SK-N-SH (cell line): ENCODE data around the gene ARHGEF10L. TPM values are rescaled to one million over a fixed set of nuclear protein-coding genes. Genes with fewer than 3 reads are reported as not detected.

ENCODE experiments used
- CTCF ChIA-PET: fragments of 300-600, 350-600 bp; formaldehyde crosslinking; extraction: SDS; loops from one replicate; lab custom pipeline; 2021; lab: Yijun Ruan, JAX
- POLR2A ChIA-PET: fragments of 350-600 bp; sonication (Branson Sonifier 250); formaldehyde crosslinking; extraction: SDS; loops from one replicate; lab custom pipeline; 2020; ENCODE audit warnings: antibody characterized with exemption, inconsistent platforms; lab: Yijun Ruan, JAX
- DNase-seq: peaks from one replicate; pipeline ENCODE4 v3.0.0; 2012
- H2AFZ ChIP-seq: fragments of 200-600 bp; sonication (generic); 2 replicates; pipeline ENCODE4 v1.8.1; 2016; ENCODE audit warnings: antibody characterized with exemption, mild to moderate bottlenecking, low read depth
- H3F3A ChIP-seq: fragments of 200-600 bp; sonication (generic); replicated peaks from 2 replicates; pipeline ENCODE3; 2016; ENCODE audit warnings: antibody characterized with exemption, mild to moderate bottlenecking; ENCODE audit not compliant: insufficient read depth
- H3K27ac ChIP-seq, 2 experiments: fragments of 200-500 bp in 1 of 2; fragments of 200-600 bp in 1 of 2; sonication (Bioruptor generic) in 1 of 2; sonication (generic), shearing (Covaris generic) in 1 of 2; 2 replicates each; pipeline versions ENCODE4 v1.5.1 to v1.6.1; 2014 to 2016; ENCODE audit warnings: low read depth in 2 of 2, inconsistent platforms in 1 of 2, low read length in 1 of 2, mild to moderate bottlenecking in 1 of 2, mixed read lengths in 1 of 2
- H3K27me3 ChIP-seq: fragments of 200-600 bp; sonication (generic), shearing (Covaris generic); 2 replicates; pipeline ENCODE4 v1.6.1; 2016; ENCODE audit warnings: mixed run types; ENCODE audit not compliant: insufficient read depth
- H3K36me3 ChIP-seq, 2 experiments: fragments of 200-500 bp in 1 of 2; fragments of 200-600 bp in 1 of 2; sonication (Bioruptor generic) in 1 of 2; sonication (generic) in 1 of 2; replicated peaks in 1 of 2; 2 replicates each; pipeline versions ENCODE3 to v1.5.1; 2014 to 2016; ENCODE audit warnings: low read length in 1 of 2, mild to moderate bottlenecking in 1 of 2; ENCODE audit not compliant: insufficient read depth in 2 of 2, control insufficient read depth in 1 of 2
- H3K4me1 ChIP-seq, 2 experiments: fragments of 200-500 bp in 1 of 2; fragments of 200-600 bp in 1 of 2; sonication (Bioruptor generic) in 1 of 2; sonication (generic), shearing (Covaris generic) in 1 of 2; 2 replicates each; pipeline versions ENCODE4 v1.5.1 to v1.6.1; 2014 to 2016; ENCODE audit warnings: low read depth in 1 of 2, low read length in 1 of 2, mixed run types in 1 of 2; ENCODE audit not compliant: insufficient read depth in 2 of 2, control insufficient read depth in 1 of 2
- H3K4me2 ChIP-seq: fragments of 200-600 bp; sonication (generic), shearing (Covaris generic); 2 replicates; pipeline ENCODE4 v1.6.1; 2017; ENCODE audit warnings: mixed run types
- H3K4me3 ChIP-seq, 2 experiments: fragments of 200-500 bp in 1 of 2; fragments of 200-600 bp in 1 of 2; sonication (Bioruptor generic) in 1 of 2; sonication (generic), shearing (Covaris generic) in 1 of 2; 2 replicates each; pipeline versions ENCODE4 v1.5.1 to v1.8.1; 2014 to 2016; ENCODE audit warnings: low read depth in 2 of 2, inconsistent platforms in 1 of 2, low read length in 1 of 2, mild to moderate bottlenecking in 1 of 2, mixed read lengths in 1 of 2, moderate library complexity in 1 of 2
- H3K79me2 ChIP-seq: fragments of 200-600 bp; sonication (generic); 2 replicates; pipeline ENCODE4 v1.8.1; 2017; ENCODE audit warnings: mild to moderate bottlenecking; ENCODE audit not compliant: insufficient read depth
- H3K9ac ChIP-seq: fragments of 200-600 bp; sonication (generic); 2 replicates; pipeline ENCODE4 v1.6.1; 2017; ENCODE audit warnings: mixed run types
- H3K9me2 ChIP-seq: fragments of 200-600 bp; sonication (generic); 2 replicates; pipeline ENCODE4 v1.6.1; 2017; ENCODE audit warnings: mixed run types
- H3K9me3 ChIP-seq: fragments of 200-600 bp; sonication (generic); 2 replicates; pipeline ENCODE4 v1.6.1; 2017; ENCODE audit warnings: mixed run types, mild to moderate bottlenecking, moderate library complexity
- H4K20me1 ChIP-seq: fragments of 200-600 bp; sonication (generic); 2 replicates; pipeline ENCODE4 v1.6.1; 2017; ENCODE audit warnings: mild to moderate bottlenecking, mixed run types; ENCODE audit not compliant: insufficient read depth
- EP300 ChIP-seq, 2 experiments: IDR thresholded peaks; 2 replicates each; pipeline versions ENCODE4 v1.4.0 to v1.6.1; 2012; ENCODE audit warnings: borderline replicate concordance in 1 of 2, low read depth in 1 of 2, low read length in 1 of 2
- EZH2phosphoT487 ChIP-seq: fragments of 200-600 bp; sonication (generic); IDR thresholded peaks from 2 replicates; pipeline ENCODE4 v1.6.1; 2017; ENCODE audit warnings: low read depth, mixed run types, mild to moderate bottlenecking, antibody characterized with exemption, moderate library complexity, borderline replicate concordance
- IRF3 ChIP-seq: fragments of 150-350 bp; IDR thresholded peaks from 2 replicates; pipeline ENCODE4 v1.6.1; 2016; ENCODE audit warnings: mild to moderate bottlenecking, low read depth, low read length
- JUND ChIP-seq: IDR thresholded peaks from 2 replicates; pipeline ENCODE4 v1.4.0; 2012
- MAX ChIP-seq: IDR thresholded peaks from 2 replicates; pipeline ENCODE4 v1.4.0; 2012; ENCODE audit warnings: low read depth
- MXI1 ChIP-seq: IDR thresholded peaks from 2 replicates; pipeline ENCODE4 v1.6.1; 2012; ENCODE audit warnings: mild to moderate bottlenecking, low read depth, low read length, improper control_type of control experiment
- NFIC ChIP-seq: IDR thresholded peaks from 2 replicates; pipeline ENCODE4 v1.4.0; 2012; ENCODE audit warnings: borderline replicate concordance
- RCOR1 ChIP-seq: fragments of 150-350 bp; IDR thresholded peaks from 2 replicates; pipeline ENCODE4 v1.6.1; 2017; ENCODE audit warnings: antibody characterized with exemption, low read length
- RFX5 ChIP-seq: IDR thresholded peaks from 2 replicates; pipeline ENCODE4 v1.6.1; 2012; ENCODE audit warnings: mild to moderate bottlenecking, improper control_type of control experiment, low read length
- RXRA ChIP-seq: IDR thresholded peaks from 2 replicates; pipeline ENCODE4 v1.4.0; 2012; ENCODE audit warnings: low read depth, mild to moderate bottlenecking, borderline replicate concordance
- SIN3A ChIP-seq: IDR thresholded peaks from 2 replicates; pipeline ENCODE4 v1.6.1; 2012; ENCODE audit warnings: low read depth, mild to moderate bottlenecking, low read length, moderate library complexity, borderline replicate concordance
- USF2 ChIP-seq: fragments of 150-350 bp; IDR thresholded peaks from 2 replicates; pipeline ENCODE4 v1.6.1; 2017; ENCODE audit warnings: antibody characterized with exemption, low read length, low read depth, borderline replicate concordance
- ZBTB33 ChIP-seq: IDR thresholded peaks from 2 replicates; pipeline ENCODE4 v1.4.0; 2012; ENCODE audit warnings: low read depth, borderline replicate concordance
- WGBS: methylation state at CpG from one replicate; pipeline ENCODE4 v1.1.6; 2017; ENCODE audit warnings: low lambda C conversion rate; 5-methylcytosine and 5-hydroxymethylcytosine counted together
- polyA plus RNA-seq, 3 experiments: library from polyadenylated mRNA; depleted of rRNA; stranded (reverse); fragments of >200 nt; gene quantifications; 2 replicates each; pipeline ENCODE4 v1.2.3, GENCODE V29; 2012
- TF ChIP-seq, protein P1 (sequence below): fragments of 200-600 bp; sonication (generic); IDR thresholded peaks from 2 replicates; pipeline ENCODE4 v1.6.1; 2017; ENCODE audit warnings: antibody characterized with exemption, mild to moderate bottlenecking, moderate library complexity
- TF ChIP-seq, protein P2 (sequence below): IDR thresholded peaks from 2 replicates; pipeline ENCODE4 v1.4.0; 2012; ENCODE audit warnings: low read depth, borderline replicate concordance

ARHGEF10L gene
- polyA plus RNA-seq, 1 of the 3 experiments (the other 2 are of a cell fraction), result 12.5 TPM

DNA sequence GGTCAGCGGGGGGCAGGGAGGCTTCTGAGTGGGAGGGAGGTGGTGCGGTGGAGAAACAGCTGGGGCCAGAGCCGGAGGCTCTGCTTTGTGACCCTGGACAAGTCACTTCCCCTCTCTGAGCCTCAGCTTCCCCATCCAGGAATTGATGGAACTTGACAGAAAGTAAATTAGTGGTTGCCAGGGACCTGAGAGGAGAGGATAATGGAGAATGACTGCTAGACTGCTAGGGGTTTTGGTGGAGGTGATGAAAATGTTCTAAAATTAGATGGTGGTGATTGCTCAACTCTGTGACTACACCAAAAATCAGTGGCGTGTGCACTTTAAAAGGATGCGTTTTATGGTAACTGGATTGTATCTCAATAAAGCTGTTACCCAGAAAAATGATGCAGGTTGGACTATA, 100.9 kb downstream of the ARHGEF10L start:
- Histone ChIP-seq H3K4me3 (no peak overlapping the region), H3K36me3 (peaks cover 0 to 42% of the 10 kb centered on the region in 2 experiments), H3K9ac (no peak overlapping the region), H3F3A (no peaks in the 10 kb centered on the region), H3K79me2 (no peaks in the 10 kb centered on the region), H3K4me1 (peaks cover 0 to 36% of the 10 kb centered on the region in 2 experiments; a peak in 2 of 4 replicates), H3K27me3 (no peaks in the 10 kb centered on the region), H3K9me3 (no peaks in the 10 kb centered on the region), H3K9me2 (no peaks in the 10 kb centered on the region), H3K27ac (peak overlapping the region in 1 of 2 experiments; percentile 81; a peak in 2 of 4 replicates), H4K20me1 (no peaks in the 10 kb centered on the region), H2AFZ (no peak overlapping the region), H3K4me2 (no peak overlapping the region)
- POLR2A ChIA-PET, result interaction anchor here (0.7 kb wide), 1 partner anchor 21 kb away, joined by 3 read pairs; no protein-coding TSS in a partner anchor
- CTCF ChIA-PET, result interaction anchor here (1.3 to 2.4 kb wide), 6 partner anchors 7 to 164 kb away, joined by 3 to 12 read pairs (median 6); no protein-coding TSS in a partner anchor
- no peak for TF ChIP-seq NFIC
- no peak for TF ChIP-seq USF2
- TF ChIP-seq RFX5, result no peak
- no peak for TF ChIP-seq JUND
- no peak for TF ChIP-seq SIN3A
- TF ChIP-seq EP300 (IDR thresholded peaks at IDR 0.05; ENCODE audit: borderline replicate concordance in 1 of 2, low read depth in 1 of 2, low read length in 1 of 2), result no peak
- TF ChIP-seq EZH2phosphoT487, result no peak
- TF ChIP-seq, protein P1, sequence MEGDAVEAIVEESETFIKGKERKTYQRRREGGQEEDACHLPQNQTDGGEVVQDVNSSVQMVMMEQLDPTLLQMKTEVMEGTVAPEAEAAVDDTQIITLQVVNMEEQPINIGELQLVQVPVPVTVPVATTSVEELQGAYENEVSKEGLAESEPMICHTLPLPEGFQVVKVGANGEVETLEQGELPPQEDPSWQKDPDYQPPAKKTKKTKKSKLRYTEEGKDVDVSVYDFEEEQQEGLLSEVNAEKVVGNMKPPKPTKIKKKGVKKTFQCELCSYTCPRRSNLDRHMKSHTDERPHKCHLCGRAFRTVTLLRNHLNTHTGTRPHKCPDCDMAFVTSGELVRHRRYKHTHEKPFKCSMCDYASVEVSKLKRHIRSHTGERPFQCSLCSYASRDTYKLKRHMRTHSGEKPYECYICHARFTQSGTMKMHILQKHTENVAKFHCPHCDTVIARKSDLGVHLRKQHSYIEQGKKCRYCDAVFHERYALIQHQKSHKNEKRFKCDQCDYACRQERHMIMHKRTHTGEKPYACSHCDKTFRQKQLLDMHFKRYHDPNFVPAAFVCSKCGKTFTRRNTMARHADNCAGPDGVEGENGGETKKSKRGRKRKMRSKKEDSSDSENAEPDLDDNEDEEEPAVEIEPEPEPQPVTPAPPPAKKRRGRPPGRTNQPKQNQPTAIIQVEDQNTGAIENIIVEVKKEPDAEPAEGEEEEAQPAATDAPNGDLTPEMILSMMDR, result no peak
- TF ChIP-seq MAX, result no peak
- no peak for TF ChIP-seq MXI1
- TF ChIP-seq RCOR1, result no peak
- DNase-seq, result no peak
- WGBS, result 97% methylated on average over 5 of the region's 5 CpGs

- Histone ChIP-seq H3K79me2 (no peaks in the 10 kb centered on the region), H4K20me1 (no peaks in the 10 kb centered on the region), H2AFZ (no peak overlapping the region), H3F3A (no peaks in the 10 kb centered on the region), H3K9ac (no peak overlapping the region), H3K4me1 (peaks cover 0 to 36% of the 10 kb centered on the region in 2 experiments; a peak in 2 of 4 replicates), H3K36me3 (peaks cover 0 to 36% of the 10 kb centered on the region in 2 experiments), H3K4me2 (no peak overlapping the region), H3K27me3 (no peaks in the 10 kb centered on the region), H3K4me3 (no peak overlapping the region), H3K27ac (peak overlapping the region in 1 of 2 experiments; percentile 81; a peak in 2 of 4 replicates), H3K9me2 (no peaks in the 10 kb centered on the region), H3K9me3 (no peaks in the 10 kb centered on the region)
- 70% methylated on average over 8 of the region's 8 CpGs for WGBS
- DNase-seq, result peak; percentile 60
- POLR2A ChIA-PET, result interaction anchor here (0.7 kb wide), 1 partner anchor 21 kb away, joined by 3 read pairs; no protein-coding TSS in a partner anchor
- CTCF ChIA-PET, result interaction anchor here (1.0 to 2.4 kb wide), 4 partner anchors 8 to 35 kb away, joined by 3 to 12 read pairs (median 4); no protein-coding TSS in a partner anchor
- TF ChIP-seq ZBTB33 (no peak), USF2 (no peak), EP300 (IDR thresholded peaks at IDR 0.05; ENCODE audit: borderline replicate concordance in 1 of 2, low read depth in 1 of 2, low read length in 1 of 2) (peak in 1 of 2 experiments; percentile 45; a peak in 1 of 4 replicates), RCOR1 (peak; percentile 60; the same call in 1 of the 2 replicates), RXRA (no peak), MAX (no peak), IRF3 (no peak)
- TF ChIP-seq, protein P2, sequence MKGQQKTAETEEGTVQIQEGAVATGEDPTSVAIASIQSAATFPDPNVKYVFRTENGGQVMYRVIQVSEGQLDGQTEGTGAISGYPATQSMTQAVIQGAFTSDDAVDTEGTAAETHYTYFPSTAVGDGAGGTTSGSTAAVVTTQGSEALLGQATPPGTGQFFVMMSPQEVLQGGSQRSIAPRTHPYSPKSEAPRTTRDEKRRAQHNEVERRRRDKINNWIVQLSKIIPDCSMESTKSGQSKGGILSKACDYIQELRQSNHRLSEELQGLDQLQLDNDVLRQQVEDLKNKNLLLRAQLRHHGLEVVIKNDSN, result no peak
Observed at GRCh38 chr1:17640975-17641374, 101.5 kb downstream of the ARHGEF10L start.
